ENCODE measurements around the gene FGFBP2.
"Not testable (repeated sequence)": the region's sequence is repeated elsewhere in the genome, so short reads cannot be mapped to it uniquely, and the experiment has no call there.

FGFBP2 gene

DNA sequence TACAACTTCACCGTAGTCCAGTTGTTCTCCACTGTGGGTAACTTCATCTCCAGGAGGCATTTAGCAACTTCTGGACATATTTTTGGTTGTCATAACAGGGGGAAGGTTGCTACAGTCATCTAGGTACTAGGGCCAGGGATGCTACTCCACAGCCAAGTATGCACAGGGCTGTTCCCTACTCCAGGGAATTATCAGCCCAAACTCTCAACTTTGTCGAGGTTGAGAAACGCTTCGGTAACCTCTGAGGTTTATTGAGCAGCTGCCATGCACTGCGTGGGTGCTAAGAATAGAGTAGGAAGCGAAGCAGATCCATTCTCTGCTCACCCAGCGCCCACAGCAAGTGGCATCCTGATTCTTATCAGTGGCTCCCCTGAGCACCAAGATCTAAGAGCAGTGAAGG, 32.7 kb downstream of the FGFBP2 start:
- no peak for DNase-seq (ENCODE audit: low spot score)
- no peak for FAIRE-seq

DNA sequence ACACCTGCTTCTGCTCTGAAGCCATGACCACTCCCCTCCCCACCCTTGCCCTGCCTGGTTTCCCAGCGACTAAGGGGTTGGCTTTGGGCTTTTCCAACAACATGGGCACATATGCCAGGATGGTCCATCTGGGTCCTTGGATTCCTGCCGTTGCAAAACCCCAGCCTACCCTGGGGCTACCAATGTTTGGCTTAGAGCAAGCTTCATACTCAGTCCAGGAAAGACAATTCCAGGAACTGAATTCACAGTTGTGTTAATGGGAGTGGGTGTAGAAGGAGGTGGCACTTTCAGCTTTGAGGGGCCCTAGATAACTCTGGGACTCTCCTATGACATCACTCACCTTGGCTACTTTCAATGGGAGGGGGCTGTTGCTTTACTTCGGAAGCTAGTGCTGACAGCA, 33.4 kb downstream of the FGFBP2 start:
- DNase-seq (ENCODE audit: low spot score), result no peak
- no peak for FAIRE-seq

DNA sequence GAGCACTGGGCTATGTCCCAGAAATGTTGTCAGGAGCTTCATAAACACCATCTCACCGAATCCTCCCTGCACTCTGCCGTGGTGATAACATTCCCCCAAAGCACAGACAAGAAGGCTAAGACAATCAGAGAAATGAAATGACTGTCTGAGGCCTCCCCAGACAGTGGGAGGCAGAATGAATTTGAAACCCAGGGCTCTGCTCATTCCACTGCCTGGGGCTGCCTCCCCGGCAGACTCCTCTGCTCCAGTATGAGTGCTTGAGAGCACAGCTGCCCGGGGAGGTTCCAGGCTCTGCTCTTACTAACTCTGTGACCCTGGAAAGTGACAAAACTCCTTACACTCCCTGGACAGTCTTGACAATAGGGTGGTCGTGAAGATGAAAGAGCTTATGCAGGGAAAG, 34.1 kb downstream of the FGFBP2 start:
- no peak for DNase-seq (ENCODE audit: low spot score)

DNA sequence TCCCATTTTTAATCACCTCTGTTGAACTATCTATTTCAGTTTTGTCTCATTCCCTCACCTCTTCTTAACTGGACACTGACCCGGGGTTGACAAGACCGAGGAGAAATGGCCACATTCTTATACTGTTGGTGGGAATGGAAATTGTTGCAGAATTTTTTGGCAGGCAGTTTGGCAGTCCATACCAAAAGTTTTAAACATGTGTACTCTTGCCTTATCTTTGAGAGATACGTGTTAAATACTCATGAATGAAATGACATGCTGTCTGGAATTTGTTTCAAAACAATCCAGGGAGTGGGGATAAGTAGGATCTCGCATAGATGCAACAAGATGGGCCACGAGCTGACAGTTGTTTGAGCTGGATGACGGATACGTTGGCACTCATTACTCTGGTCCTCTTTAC, 36.5 kb downstream of the FGFBP2 start:
- FAIRE-seq (no peak), DNase-seq (ENCODE audit: low spot score) (no peak)

More for the DNA sequence above, 34.1 kb downstream of the FGFBP2 start:
- no peak for FAIRE-seq

DNA sequence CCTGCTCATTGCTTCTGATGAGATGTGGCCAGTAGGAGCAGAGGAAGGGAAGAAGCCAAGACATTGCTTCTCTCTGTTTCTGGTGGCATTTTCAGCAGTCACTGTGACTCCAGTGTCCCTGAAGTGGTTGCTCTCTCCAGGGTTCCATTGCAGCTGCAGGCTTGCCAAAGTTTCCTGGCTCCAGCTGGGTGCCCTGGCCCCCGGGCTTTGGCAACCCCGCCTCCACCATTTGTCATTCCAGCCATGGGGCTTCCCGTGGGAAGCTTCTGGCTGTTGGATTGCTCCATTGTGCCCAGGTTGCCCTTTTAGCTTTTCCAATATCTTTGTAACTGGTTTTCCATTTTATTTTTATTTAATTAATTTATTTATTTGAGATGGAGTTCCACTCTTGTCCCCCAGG, 37.1 kb downstream of the FGFBP2 start:
- FAIRE-seq, result no peak
- DNase-seq (ENCODE audit: low spot score), result no peak

DNA sequence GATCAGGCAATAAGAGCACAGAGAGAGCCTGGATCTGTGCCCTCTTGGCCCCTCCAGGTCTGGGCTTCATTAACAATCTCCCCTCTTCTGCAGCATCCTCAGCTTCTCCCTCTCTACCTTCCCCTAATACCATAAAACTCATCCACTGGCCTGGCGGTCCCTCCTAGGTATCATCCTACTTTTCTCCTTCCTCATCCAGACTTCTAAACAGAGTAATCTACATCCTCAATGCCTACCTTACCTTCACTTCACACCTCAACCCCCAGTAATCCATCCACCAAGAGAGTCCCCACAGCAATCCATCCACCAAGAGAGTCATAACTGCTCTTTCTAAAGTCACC, 41.4 kb downstream of the FGFBP2 start:
- DNase-seq (ENCODE audit: low spot score) (no peak), FAIRE-seq (no peak)

DNA sequence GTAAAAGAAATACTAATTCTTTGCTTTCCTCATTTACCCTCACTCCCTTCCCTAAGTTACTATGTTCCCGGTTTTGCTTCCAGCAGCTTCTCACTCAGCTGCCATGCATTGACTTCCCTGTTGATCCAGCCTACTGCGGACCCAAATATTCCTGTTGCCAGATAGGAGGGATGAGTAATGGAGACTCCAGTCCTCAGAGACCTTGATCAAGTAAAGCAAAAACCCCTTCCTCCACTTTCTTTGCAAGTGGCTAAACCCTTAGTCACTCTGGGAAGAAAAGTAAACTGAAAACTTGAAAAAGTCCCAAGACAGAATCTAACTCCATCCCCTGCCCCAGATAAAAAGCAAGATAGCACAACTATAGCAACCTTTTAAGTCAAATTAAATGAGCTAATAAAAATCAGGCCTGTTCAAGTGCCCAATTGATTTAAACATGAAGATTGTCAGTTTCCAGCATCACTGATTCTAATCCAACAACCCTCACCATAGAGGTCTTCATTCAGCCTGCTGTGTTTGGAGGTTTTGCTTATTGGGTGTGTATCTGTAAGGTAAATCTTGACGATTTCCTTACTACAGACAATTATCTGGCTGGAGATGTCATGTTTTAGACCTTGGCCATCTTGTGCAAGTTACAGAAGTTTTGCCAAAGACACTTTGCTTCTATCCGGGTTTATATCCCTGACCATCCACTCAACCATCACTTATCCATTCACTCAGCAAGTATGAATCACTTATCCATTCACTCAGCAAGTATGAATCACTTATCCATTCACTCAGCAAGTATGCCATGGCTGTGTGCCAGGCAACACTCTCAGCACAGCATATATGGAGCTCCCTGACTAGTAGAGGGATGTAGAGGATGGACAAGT, 42.0 kb downstream of the FGFBP2 start:
- FAIRE-seq, result peak; percentile 81

DNA sequence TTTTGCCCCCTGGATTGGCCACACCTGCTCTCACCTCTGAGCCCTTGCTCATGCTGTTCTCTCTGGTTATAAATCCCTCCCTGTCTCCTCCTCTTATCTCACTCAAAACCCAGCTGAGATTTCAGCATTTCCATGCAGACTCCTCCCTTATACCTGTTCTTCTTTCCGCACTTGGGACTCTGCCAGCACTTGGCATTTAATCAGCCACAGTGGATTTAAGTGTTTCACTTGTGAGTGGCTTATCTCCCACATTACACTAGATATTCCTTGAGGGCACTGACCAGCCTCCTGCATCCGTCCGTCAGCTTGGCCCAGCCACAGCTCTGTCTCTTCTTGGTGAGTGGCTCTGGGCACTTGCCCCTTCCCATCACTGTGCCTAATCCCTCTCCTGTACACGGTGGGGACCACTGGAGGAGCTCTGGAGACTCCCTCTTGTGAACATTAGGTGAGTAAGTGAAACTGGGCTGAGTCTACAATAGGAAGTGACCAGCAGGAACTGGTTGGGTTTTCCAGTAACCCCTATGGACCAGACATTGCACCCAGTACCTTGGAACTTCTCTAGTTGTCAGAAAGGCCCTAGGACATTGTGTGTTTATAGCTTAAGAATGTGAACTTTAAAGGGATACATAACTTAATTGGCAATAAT, 44.4 kb downstream of the FGFBP2 start:
- DNase-seq (ENCODE audit: low spot score) (no peak), FAIRE-seq (no peak)

More for the DNA sequence above, 42.0 kb downstream of the FGFBP2 start:
- peak; percentile 62 for DNase-seq (ENCODE audit: low spot score)

DNA sequence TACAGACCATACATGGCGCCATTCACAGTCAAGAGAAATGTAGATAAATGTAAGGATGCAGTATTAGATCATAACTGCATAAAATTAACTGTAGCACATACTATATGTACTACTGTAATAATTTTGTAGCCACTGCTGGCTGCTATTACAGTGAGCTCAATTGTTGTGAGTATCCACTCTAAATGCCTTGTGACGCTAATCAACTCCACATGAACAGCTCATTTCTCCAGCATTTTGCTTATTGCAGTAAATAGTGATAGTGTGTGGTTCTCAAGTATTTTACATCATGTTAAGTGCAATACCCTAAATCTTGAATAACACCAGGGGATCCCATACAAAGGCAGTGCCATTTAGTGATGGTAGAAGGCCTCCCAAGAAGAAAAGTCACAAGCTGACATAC, 45.7 kb downstream of the FGFBP2 start:
- FAIRE-seq (no peak), DNase-seq (ENCODE audit: low spot score) (no peak)

DNA sequence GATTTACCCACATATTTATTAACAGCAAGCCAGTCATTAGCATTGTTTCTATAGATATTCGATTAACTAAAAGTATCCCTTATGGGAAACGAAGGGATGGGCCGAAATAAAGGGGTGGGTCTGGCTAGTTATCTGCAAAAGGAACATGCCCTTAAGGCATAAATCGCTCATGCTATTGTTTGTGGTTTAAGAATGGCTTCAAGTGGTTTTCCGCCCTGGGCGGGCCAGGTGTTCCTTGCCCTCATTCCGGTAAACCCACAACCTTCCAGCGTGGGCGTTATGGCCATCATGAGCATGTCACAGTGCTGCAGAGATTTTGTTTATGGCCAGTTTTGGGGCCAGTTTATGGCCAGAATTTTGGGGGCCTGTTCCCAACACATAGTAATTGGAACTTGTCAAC, 46.6 kb downstream of the FGFBP2 start:
- not testable (repeated sequence) for FAIRE-seq; DNase-seq (ENCODE audit: low spot score)

DNA sequence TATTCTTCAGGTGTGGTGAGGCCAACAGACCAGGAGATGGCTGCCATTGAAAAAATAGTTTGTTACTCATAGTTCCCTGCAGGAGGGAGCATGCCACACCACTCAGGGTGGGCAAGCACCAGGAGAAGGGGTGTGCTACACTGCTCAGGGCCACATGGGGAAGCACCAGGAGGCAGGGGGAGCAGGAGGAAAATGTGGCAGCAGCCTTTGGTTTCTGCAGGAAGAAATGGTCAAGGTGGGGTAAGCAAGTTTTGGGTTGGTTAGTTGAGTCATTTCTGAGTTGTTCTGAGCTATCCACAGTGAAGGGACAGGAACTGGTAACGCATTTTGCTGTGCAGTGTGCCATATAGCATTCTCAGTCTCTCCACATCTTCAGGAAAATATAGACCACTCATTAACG, 48.2 kb downstream of the FGFBP2 start:
- DNase-seq (ENCODE audit: low spot score) (no peak), FAIRE-seq (no peak)

DNA sequence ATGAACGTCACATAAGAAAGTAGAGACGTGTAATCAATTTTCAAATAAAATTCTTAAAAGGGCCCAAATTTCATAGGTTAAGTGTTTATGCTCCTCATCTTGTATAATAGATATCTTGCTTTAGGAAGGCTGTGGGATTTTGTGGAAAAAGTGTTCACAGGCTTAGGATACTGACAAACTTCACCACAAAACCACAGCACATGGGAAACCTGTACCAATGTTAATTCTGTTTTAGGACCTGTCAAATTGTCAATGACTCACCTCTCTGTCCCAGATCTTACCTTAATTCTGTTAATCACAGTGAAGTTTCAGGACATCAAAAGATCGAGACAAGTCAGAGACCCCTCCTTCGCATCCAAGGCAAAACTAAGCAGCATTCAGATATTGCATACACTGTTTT, 48.7 kb downstream of the FGFBP2 start:
- FAIRE-seq (no peak), DNase-seq (ENCODE audit: low spot score) (no peak)

DNA sequence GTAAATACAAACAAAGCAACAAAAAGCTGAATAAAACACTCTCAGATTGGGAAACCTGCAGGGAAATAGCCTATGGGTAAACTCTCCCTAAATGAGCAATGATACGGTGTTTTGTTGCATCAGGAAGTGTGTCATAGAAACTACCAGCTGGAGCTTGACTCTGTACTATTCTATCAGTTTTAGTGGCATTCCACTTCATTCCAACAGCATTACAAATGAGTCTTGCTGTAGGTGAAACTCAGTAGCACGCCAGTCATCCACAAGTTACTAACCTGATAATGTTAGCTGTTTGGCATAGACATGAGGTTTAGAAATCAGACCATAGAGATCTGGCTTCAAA, 49.4 kb downstream of the FGFBP2 start:
- FAIRE-seq, result no peak
- DNase-seq (ENCODE audit: low spot score), result peak; percentile 52

DNA sequence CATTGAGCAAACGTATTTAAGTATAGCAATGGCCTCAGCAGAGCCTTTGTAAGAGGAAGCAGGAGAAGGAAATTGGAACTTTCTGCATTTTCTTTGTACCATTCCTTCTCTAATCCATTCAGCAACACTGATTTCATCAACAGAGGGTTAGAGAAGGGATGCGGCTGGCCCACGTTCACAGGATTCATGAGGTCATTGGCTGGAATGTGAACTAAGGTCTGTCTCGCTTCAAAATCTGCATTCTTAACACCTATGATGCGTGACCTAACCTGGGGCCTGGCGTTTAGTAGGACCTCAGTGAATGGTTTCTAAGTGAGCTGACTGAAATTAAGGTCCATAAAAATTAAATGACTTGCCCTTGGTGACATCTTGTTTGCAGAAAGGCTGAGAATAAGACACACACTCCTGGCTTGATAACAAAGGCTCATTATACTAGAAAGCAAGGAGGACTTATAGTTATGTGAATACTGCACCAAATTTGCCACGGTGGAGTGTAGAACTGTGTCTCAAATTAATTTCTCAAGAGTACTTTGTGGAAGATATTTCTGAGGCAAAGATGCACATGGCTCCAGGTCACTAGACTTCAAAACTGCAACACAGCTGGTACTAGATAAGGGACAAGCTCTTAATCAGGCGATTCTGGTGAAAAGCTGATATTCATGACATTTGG, 49.9 kb downstream of the FGFBP2 start:
- no peak for DNase-seq (ENCODE audit: low spot score)
- FAIRE-seq, result no peak

DNA sequence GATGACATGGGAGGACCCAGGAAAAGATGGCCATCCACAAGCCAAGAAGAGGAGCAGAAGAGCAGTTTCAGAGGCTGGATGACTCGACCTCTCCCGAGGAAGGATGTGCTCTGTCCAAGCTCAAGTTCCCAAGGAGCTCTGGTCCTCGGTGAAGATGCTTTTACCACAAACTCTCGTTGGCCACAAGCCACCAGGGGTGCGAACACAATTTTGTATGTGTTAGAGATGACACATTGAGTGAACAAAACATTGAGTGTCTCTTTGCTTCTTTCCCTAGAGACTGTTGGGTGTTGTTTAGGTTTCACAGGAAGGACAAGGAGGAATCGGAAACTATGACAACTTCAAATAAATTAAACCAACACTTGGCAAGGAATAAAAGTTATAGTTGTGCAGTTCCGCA, 50.7 kb downstream of the FGFBP2 start:
- DNase-seq (ENCODE audit: low spot score) (no peak), FAIRE-seq (no peak)

Measured in urothelium cell line (cell line).